ENCODE measurements around the gene BCAP31.
"Not testable (repeated sequence)": the region's sequence is repeated elsewhere in the genome, so short reads cannot be mapped to it uniquely, and the experiment has no call there.

BCAP31 gene

GRCh38 chrX:153692611-153693156 is 31.5 kb downstream of the BCAP31 start:
- DNase-seq, result no peak

DNA sequence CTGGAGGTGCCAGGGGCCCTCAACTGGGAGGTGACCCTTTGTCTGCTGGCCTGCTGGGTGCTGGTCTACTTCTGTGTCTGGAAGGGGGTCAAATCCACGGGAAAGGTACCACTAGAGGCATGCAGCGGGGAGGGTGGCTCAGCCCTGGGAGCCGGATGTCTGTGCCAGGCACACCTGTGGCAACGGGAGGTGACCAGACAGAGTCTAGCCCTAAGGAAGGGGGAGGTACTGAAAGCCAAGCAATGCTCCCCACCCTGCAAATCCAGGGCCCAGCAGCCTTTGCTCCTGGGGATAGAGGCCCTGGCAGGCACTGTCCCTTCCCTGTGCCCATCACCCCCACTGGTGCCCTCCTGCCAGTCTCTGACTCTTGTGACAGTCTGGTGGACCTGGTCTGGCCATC is 32.2 kb downstream of the BCAP31 start:
- DNase-seq, result no peak

- not testable (repeated sequence) for DNase-seq
These were observed 33.0 kb downstream of the BCAP31 start for GRCh38 chrX:153691032-153691827.

DNA sequence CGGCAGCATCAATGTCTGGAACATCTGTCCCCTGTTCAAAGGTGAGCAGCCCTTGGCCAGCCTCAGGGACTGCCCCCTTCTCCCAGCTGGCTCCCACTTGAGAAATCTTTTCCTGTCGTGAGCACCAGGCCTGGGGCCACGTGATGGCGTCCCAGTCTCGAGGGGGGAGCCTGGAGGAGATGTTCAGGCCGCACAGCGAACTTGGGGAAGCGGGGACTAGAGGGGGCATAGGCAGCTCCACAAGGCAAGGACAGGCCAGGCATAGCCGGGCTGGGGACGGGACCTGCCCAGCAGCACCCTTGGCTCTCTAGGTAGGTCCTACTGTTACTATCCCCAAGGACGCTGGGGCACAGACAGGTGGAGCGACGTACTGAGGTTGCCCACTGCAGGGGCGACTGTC is 33.7 kb downstream of the BCAP31 start:
- no peak for DNase-seq

DNA sequence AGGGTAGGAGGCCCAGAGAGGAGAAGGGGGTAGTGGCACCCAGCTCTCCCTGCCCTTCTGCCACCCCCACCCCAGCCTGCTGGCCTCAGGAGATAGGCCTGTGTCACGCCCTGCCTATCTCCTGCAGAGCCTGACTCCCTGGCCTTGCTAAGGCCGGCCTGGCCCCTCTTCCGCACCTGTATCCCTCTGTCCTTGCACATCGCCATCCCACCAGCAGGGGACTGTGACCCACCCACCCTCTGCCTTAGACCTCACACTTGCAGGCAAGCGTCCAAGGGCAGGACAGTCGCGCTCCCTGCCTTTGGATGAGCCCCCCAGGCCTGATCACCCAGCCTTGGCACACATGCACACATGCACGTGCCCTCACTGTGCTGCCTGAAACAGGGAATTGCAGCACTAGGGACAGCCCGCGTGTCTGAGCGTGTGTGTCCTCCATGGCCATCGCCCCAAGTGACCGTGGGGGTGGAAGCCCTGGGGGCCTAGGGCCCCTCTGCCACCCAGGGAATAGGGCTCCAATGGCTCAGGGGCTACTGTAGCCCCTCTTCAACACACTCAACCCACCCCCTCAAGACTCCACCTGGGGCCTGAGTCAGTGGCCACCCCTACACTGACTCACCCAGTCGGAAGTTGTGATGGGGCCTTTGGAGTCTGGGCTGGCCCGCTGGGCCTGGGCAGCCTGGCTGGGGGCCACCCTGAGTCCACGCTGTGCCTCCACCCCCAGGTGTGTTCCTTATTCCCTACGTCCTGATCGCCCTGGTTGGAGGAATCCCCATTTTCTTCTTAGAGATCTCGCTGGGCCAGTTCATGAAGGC is 34.3 kb downstream of the BCAP31 start:
- DNase-seq, result no peak

DNA sequence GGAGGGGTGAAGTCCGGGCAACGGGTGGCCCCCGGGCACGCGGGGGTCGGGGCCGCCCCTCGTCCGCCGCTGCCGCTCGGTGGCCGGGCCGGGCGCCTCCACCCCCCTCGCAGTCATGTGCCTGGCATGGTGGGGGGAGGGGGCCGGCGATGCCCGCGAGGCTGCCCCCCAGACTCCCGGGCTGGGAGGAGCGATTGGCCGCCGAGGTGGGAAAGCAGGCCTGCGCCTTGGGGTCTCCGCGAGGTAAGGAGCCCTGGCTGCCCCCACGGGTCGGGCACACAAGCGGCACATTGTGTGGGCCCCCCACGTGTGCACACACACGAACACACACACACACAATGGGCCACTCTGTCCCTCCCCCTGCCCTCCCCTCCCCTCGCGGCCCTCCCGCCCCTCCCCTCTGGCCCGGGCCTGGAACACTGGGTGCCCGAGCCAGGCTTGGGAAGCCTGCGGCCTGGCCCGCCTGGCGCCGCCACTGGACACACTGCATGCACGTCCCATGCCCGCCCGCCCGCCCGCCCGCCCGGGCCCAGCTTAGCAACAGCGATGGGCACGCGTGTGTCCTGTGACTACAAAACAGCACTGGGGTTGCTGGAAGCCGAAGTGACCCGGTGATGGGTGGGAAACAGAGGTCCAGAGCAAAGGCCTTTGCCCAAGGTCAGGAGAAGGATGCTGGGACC is 35.1 kb downstream of the BCAP31 start:
- DNase-seq, result no peak

GRCh38 chrX:153688506-153688905 is 35.7 kb downstream of the BCAP31 start:
- DNase-seq, result no peak

DNA sequence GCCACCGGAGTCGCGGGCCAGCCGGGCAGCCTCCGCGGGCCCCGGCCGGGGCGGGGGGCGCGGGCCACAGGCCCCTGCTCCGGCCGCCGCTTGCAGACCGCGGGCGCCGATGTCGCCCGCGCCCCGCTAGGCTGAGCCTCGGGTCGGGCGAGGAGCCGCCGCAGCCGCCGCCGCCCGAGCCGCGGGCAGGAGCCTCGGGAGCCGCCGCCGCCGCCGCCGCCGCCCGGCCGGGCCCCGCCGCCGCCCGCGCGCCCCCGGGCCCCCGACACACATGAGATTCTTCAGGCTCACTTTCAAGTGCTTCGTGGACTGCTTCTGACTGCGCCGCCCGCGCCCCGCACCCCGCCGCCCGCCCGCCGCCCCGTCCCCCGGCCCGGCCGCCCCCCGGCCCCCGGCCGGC is 36.1 kb downstream of the BCAP31 start:
- DNase-seq, result no peak

GRCh38 chrX:153687121-153688039 is 36.8 kb downstream of the BCAP31 start, which contains the start of gene SLC6A8:
TSS of gene SLC6A8 (plus strand) at chrX:153687926. CDS start at chrX:153688575, 649 bp downstream.
- peak in 3 of 6 experiments; percentile 10 to 34 (median 16) for DNase-seq

GRCh38 chrX:153686711-153687110 is 37.5 kb downstream of the BCAP31 start:
- DNase-seq, result no peak

- no peak for DNase-seq
These were observed 38.2 kb downstream of the BCAP31 start for GRCh38 chrX:153685751-153686696.

DNA sequence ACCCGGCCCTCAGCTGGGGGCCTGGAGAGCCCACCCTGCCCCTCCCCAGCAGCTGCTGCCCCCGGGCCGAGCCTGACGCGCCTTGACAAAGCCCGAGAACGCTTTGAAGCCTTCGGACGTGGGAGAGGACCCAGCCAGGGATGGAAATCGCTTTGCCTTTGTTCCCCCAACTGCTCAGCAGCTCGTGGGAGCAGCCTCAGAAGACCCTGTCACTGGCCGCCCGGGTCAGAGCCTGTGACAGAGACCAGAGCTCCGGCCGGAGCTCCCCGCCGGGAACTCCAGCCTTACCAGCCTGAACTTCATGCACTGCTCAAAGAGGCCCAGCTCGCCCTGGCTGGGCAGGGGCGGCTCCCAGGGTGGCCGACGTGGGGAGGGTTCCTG is 39.0 kb downstream of the BCAP31 start:
- no peak for DNase-seq

GRCh38 chrX:153684467-153685155 is 39.6 kb downstream of the BCAP31 start:
- DNase-seq, result no peak

DNA sequence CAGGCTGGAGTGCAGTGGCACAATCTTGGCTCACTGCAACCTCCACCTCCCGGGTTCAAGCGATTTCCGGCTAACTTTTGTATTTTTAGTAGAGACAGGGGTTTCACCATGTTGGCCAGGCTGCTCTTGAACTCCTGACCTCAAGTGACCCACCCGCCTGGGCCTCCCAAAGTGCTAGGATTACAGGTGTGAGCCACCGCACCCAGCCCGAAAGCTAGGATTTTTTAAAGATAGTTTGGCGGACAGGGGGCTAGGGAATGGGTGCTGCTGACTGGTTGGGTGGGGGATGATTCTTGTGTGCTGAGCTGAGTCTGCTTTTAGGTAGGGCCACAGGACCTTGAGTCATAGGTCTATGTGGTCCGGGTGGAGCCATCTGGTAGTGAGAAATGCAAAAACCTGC is 40.7 kb downstream of the BCAP31 start:
- not testable (repeated sequence) for DNase-seq

DNA sequence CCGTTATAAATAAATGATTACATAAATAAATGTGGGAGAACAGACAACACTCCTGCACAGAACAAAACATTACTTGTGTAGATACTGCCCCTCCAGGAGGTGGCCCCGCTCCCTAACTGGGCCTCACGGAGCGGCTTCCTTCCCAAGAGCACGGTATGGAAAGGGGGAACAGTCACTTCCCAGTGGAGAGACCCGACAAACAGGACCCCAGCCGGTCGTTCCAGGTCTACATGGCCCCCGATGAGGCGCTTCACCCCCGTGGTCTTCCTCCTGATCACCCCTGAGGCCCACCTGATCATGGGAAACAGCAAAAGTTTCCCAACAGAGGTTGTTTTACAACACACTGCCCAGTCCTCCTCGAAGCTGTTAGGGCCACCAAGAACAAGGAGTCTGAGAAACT is 43.0 kb downstream of the BCAP31 start:
- no peak for DNase-seq

GRCh38 chrX:153674219-153674851 is 49.9 kb downstream of the BCAP31 start:
- no peak for DNase-seq

GRCh38 chrX:153673428-153674218 is 50.6 kb downstream of the BCAP31 start, which contains the start of gene PNCK:
TSS of gene PNCK (minus strand) at chrX:153673813. CDS start at chrX:153673076, 737 bp downstream.
- DNase-seq, result no peak

GRCh38 chrX:153672531-153673427 is 51.4 kb downstream of the BCAP31 start:
- no peak for DNase-seq
